ENCODE results near the gene PMM1.

PMM1 gene

GRCh38 chr22:41531715-41532477 is 57.7 kb downstream of the PMM1 start:
- Histone ChIP-seq H3K27me3 (ENCODE audit: insufficient read depth, poor library complexity, severe bottlenecking) (no peaks in the 10 kb centered on the region), H3K4me3 (replicated peaks; ENCODE audit: insufficient read depth, low read length) (no peak overlapping the region), H3K27ac (replicated peaks) (no peak overlapping the region)
- DNase-seq (ENCODE audit: low read depth in 1 of 2, low spot score in 1 of 2) = no peak
- TF ChIP-seq REST (IDR thresholded peaks at IDR 0.05; ENCODE audit: insufficient replicate concordance, low read depth) (no peak), GABPA (IDR thresholded peaks at IDR 0.05; ENCODE audit: low read depth) (no peak), SPI1 (IDR thresholded peaks at IDR 0.05; ENCODE audit: borderline replicate concordance, low read depth) (no peak), CTCF (IDR thresholded peaks at IDR 0.05; ENCODE audit: insufficient read depth, low read length) (no peak), POLR2AphosphoS5 (IDR thresholded peaks at IDR 0.05; ENCODE audit: low read depth) (0 out of 2 replicates have a peak, but pooled peaks have one; percentile 1)

- no peak overlapping the region for H3K4me3 ChIP-seq (replicated peaks; ENCODE audit: insufficient read depth, low read length)
- no peaks in the 10 kb centered on the region for H3K27me3 ChIP-seq (ENCODE audit: insufficient read depth, poor library complexity, severe bottlenecking)
- TF ChIP-seq SPI1 (IDR thresholded peaks at IDR 0.05; ENCODE audit: borderline replicate concordance, low read depth) (no peak), CTCF (IDR thresholded peaks at IDR 0.05; ENCODE audit: insufficient read depth, low read length) (no peak), POLR2AphosphoS5 (IDR thresholded peaks at IDR 0.05; ENCODE audit: low read depth) (no peak), GABPA (IDR thresholded peaks at IDR 0.05; ENCODE audit: low read depth) (no peak), REST (IDR thresholded peaks at IDR 0.05; ENCODE audit: insufficient replicate concordance, low read depth) (no peak)
- no peak for DNase-seq (ENCODE audit: low read depth in 1 of 2, low spot score in 1 of 2)
- H3K27ac ChIP-seq (replicated peaks) = no peak overlapping the region
These were observed 58.5 kb downstream of the PMM1 start for GRCh38 chr22:41530890-41531714.

GRCh38 chr22:41528938-41529561 is 60.6 kb downstream of the PMM1 start:
- no peak overlapping the region for H3K4me3 ChIP-seq (replicated peaks; ENCODE audit: insufficient read depth, low read length)
- TF ChIP-seq CTCF (IDR thresholded peaks at IDR 0.05; ENCODE audit: insufficient read depth, low read length) (no peak), SPI1 (IDR thresholded peaks at IDR 0.05; ENCODE audit: borderline replicate concordance, low read depth) (no peak), POLR2AphosphoS5 (IDR thresholded peaks at IDR 0.05; ENCODE audit: low read depth) (no peak; the same call in 1 of the 2 replicates), REST (IDR thresholded peaks at IDR 0.05; ENCODE audit: insufficient replicate concordance, low read depth) (no peak), GABPA (IDR thresholded peaks at IDR 0.05; ENCODE audit: low read depth) (no peak)
- no peak for DNase-seq (ENCODE audit: low read depth in 1 of 2, low spot score in 1 of 2)
- H3K27ac ChIP-seq (replicated peaks) = no peak overlapping the region
- H3K27me3 ChIP-seq (ENCODE audit: insufficient read depth, poor library complexity, severe bottlenecking) = no peaks in the 10 kb centered on the region
